ENCODE measurements around the gene RASGRP2. TPM values are rescaled to one million over a fixed set of nuclear protein-coding genes. Genes with fewer than 3 reads are reported as not detected.

RASGRP2 gene
- total and polyA plus RNA-seq, 2 experiments from 2014 or later, result 30.1 to 50.4 TPM

- Histone ChIP-seq H3K4me3 (no peak overlapping the region), H3K4me2 (no peak overlapping the region), H4K20me1 (replicated peaks; ENCODE audit: insufficient read depth) (no peaks in the 10 kb centered on the region), H3K27ac (ENCODE audit: low read depth) (no peak overlapping the region), H3F3A (replicated peaks; ENCODE audit: low read depth) (0 out of 2 replicates have a peak, but pooled peaks cover 2% of the 10 kb centered on the region), H3K9me2 (ENCODE audit: insufficient read depth) (no peaks in the 10 kb centered on the region), H3K36me3 (ENCODE audit: insufficient read depth) (no peaks in the 10 kb centered on the region), H3K27me3 (ENCODE audit: insufficient read depth) (no peaks in the 10 kb centered on the region), H3K79me2 (replicated peaks; ENCODE audit: insufficient read depth) (no peaks in the 10 kb centered on the region), H2AFZ (no peak overlapping the region), H3K4me1 (ENCODE audit: insufficient read depth) (peaks cover 10% of the 10 kb centered on the region)
- Mint-ChIP-seq H3K4me3 (no peak overlapping the region), H3K27ac (no peak overlapping the region), H3K4me1 (peaks cover 14% of the 10 kb centered on the region), H3K27me3 (ENCODE audit: insufficient read depth, low read depth, poor library complexity) (peaks cover 8% of the 10 kb centered on the region), H3K9me3 (no peaks in the 10 kb centered on the region), H3K36me3 (ENCODE audit: low read depth) (no peaks in the 10 kb centered on the region; the same call in 2 of the 3 replicates)
- no peak for DNase-seq (ENCODE audit: low spot score)
- no peak for ATAC-seq
- TF ChIP-seq NANOG (IDR thresholded peaks at IDR 0.05; ENCODE audit: borderline replicate concordance), result no peak
- no peak for TF ChIP-seq STAT1 (IDR thresholded peaks at IDR 0.05; ENCODE audit: unreplicated experiment)
- TF ChIP-seq, protein P1, sequence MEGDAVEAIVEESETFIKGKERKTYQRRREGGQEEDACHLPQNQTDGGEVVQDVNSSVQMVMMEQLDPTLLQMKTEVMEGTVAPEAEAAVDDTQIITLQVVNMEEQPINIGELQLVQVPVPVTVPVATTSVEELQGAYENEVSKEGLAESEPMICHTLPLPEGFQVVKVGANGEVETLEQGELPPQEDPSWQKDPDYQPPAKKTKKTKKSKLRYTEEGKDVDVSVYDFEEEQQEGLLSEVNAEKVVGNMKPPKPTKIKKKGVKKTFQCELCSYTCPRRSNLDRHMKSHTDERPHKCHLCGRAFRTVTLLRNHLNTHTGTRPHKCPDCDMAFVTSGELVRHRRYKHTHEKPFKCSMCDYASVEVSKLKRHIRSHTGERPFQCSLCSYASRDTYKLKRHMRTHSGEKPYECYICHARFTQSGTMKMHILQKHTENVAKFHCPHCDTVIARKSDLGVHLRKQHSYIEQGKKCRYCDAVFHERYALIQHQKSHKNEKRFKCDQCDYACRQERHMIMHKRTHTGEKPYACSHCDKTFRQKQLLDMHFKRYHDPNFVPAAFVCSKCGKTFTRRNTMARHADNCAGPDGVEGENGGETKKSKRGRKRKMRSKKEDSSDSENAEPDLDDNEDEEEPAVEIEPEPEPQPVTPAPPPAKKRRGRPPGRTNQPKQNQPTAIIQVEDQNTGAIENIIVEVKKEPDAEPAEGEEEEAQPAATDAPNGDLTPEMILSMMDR (conservative IDR thresholded peaks at IDR 0.05; ENCODE audit: low read depth in 2 of 2), result no peak
- TF ChIP-seq, protein P2, sequence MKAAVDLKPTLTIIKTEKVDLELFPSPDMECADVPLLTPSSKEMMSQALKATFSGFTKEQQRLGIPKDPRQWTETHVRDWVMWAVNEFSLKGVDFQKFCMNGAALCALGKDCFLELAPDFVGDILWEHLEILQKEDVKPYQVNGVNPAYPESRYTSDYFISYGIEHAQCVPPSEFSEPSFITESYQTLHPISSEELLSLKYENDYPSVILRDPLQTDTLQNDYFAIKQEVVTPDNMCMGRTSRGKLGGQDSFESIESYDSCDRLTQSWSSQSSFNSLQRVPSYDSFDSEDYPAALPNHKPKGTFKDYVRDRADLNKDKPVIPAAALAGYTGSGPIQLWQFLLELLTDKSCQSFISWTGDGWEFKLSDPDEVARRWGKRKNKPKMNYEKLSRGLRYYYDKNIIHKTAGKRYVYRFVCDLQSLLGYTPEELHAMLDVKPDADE (IDR thresholded peaks at IDR 0.05), result no peak
- no peak for TF ChIP-seq ZNF331 (CRISPR knock-in tag; IDR thresholded peaks at IDR 0.05; ENCODE audit: low read depth)
- no peak for TF ChIP-seq POLR2AphosphoS5 (IDR thresholded peaks at IDR 0.05; ENCODE audit: low read depth)
- TF ChIP-seq REST (IDR thresholded peaks at IDR 0.05; ENCODE audit: unreplicated experiment), result no peak
- TF ChIP-seq JUNB (IDR thresholded peaks at IDR 0.05; ENCODE audit: unreplicated experiment), result no peak
- TF ChIP-seq EZH2phosphoT487 (IDR thresholded peaks at IDR 0.05; ENCODE audit: unreplicated experiment), result no peak
- no peak for TF ChIP-seq EZH2 (IDR thresholded peaks at IDR 0.05; ENCODE audit: low read depth, unreplicated experiment)
Observed at GRCh38 chr11:64684357-64684756, 59.6 kb downstream of the RASGRP2 start.

All from GM23338 (cell line).